H9 (cell line): ENCODE results near the gene OR6Y1. TPM values are rescaled to one million over a fixed set of nuclear protein-coding genes. Genes with fewer than 3 reads are reported as not detected.

ENCODE experiments used
- DNase-seq: peaks from one replicate; pipeline ENCODE4 v3.0.0-alpha.2; 2017
- H2AFZ ChIP-seq: one replicate; pipeline ENCODE4 v1.6.1; 2013; ENCODE audit warnings: mild to moderate bottlenecking, low read length, control low read depth, moderate library complexity
- H2AK5ac ChIP-seq: 2 replicates; pipeline ENCODE4 v1.6.1; 2013; ENCODE audit warnings: low read length, control low read depth, mixed read lengths; ENCODE audit not compliant: insufficient read length
- H2BK120ac ChIP-seq: one replicate; pipeline ENCODE4 v1.6.1; 2013; ENCODE audit warnings: low read depth, mild to moderate bottlenecking, low read length, control low read depth, inconsistent platforms; ENCODE audit not compliant: poor library complexity, severe bottlenecking
- H2BK12ac ChIP-seq: 2 replicates; pipeline ENCODE4 v1.6.1; 2013; ENCODE audit warnings: low read length, control low read depth, mixed read lengths, low read depth; ENCODE audit not compliant: insufficient read length
- H2BK15ac ChIP-seq: 2 replicates; pipeline ENCODE4 v1.6.1; 2013; ENCODE audit warnings: low read depth, low read length, control low read depth
- H2BK20ac ChIP-seq: one replicate; pipeline ENCODE4 v1.6.1; 2013; ENCODE audit warnings: low read depth, mild to moderate bottlenecking, low read length, control low read depth, inconsistent platforms; ENCODE audit not compliant: poor library complexity, severe bottlenecking
- H2BK5ac ChIP-seq: 2 replicates; pipeline ENCODE4 v1.6.1; 2013; ENCODE audit warnings: low read length, control low read depth, mixed read lengths; ENCODE audit not compliant: insufficient read length
- H3K14ac ChIP-seq: 2 replicates; pipeline ENCODE4 v1.6.1; 2013; ENCODE audit warnings: low read length, control low read depth; ENCODE audit not compliant: insufficient read depth
- H3K18ac ChIP-seq: 2 replicates; pipeline ENCODE4 v1.6.1; 2013; ENCODE audit warnings: low read depth, mild to moderate bottlenecking, mixed read lengths, low read length, control low read depth; ENCODE audit not compliant: insufficient read length
- H3K23ac ChIP-seq: 2 replicates; pipeline ENCODE4 v1.6.1; 2013; ENCODE audit warnings: low read length, control low read depth, mixed read lengths, low read depth; ENCODE audit not compliant: insufficient read length
- H3K23me2 ChIP-seq: 2 replicates; pipeline ENCODE4 v1.6.1; 2013; ENCODE audit warnings: low read depth, mild to moderate bottlenecking, mixed read lengths, low read length, control low read depth; ENCODE audit not compliant: insufficient read length, poor library complexity, severe bottlenecking
- H3K27ac ChIP-seq: 2 replicates; pipeline ENCODE4 v1.5.1; 2013; ENCODE audit warnings: low read length, control low read depth, mixed read lengths, low read depth; ENCODE audit not compliant: insufficient read length
- H3K27me3 ChIP-seq: 2 replicates; pipeline ENCODE4 v1.6.1; 2013; ENCODE audit warnings: low read length, control low read depth, inconsistent platforms; ENCODE audit not compliant: insufficient read depth
- H3K4ac ChIP-seq: 2 replicates; pipeline ENCODE4 v1.6.1; 2013; ENCODE audit warnings: low read depth, mild to moderate bottlenecking, control low read depth, inconsistent platforms, low read length, moderate library complexity
- H3K4me1 ChIP-seq: 2 replicates; pipeline ENCODE4 v1.6.1; 2013; ENCODE audit warnings: low read length, control low read depth, inconsistent platforms; ENCODE audit not compliant: insufficient read depth
- H3K4me2 ChIP-seq: 2 replicates; pipeline ENCODE4 v1.6.1; 2013; ENCODE audit warnings: low read length, control low read depth, mixed read lengths; ENCODE audit not compliant: insufficient read length, insufficient read depth
- H3K56ac ChIP-seq: 2 replicates; pipeline ENCODE4 v1.6.1; 2013; ENCODE audit warnings: low read depth, mild to moderate bottlenecking, mixed read lengths, low read length, control low read depth; ENCODE audit not compliant: insufficient read length
- H3K79me1 ChIP-seq: 2 replicates; pipeline ENCODE4 v1.6.1; 2013; ENCODE audit warnings: low read depth, mild to moderate bottlenecking, moderate library complexity, low read length, control low read depth, inconsistent platforms; ENCODE audit not compliant: insufficient read depth, poor library complexity, severe bottlenecking
- H3K79me2 ChIP-seq: 2 replicates; pipeline ENCODE4 v1.6.1; 2013; ENCODE audit warnings: low read length, control low read depth, inconsistent platforms; ENCODE audit not compliant: insufficient read depth
- H3K9ac ChIP-seq: 2 replicates; pipeline ENCODE4 v1.6.1; 2013; ENCODE audit warnings: low read length, control low read depth, mixed read lengths; ENCODE audit not compliant: insufficient read length; ENCODE audit errors: extremely low read depth
- H3K9me3 ChIP-seq: one replicate; pipeline ENCODE4 v1.6.1; 2013; ENCODE audit warnings: low read depth, low read length, inconsistent platforms; ENCODE audit not compliant: control insufficient read depth
- H3T11ph ChIP-seq: one replicate; pipeline ENCODE4 v1.6.1; 2013; ENCODE audit warnings: mild to moderate bottlenecking, low read length, control low read depth, inconsistent platforms
- H4K20me1 ChIP-seq: one replicate; pipeline ENCODE4 v1.6.1; 2013; ENCODE audit not compliant: control insufficient read depth, insufficient read length, insufficient read depth
- H4K5ac ChIP-seq: 2 replicates; pipeline ENCODE4 v1.6.1; 2013; ENCODE audit warnings: low read depth, mild to moderate bottlenecking, mixed read lengths, low read length, control low read depth; ENCODE audit not compliant: insufficient read length
- H4K8ac ChIP-seq: replicated peaks from 2 replicates; pipeline ENCODE4 v1.6.1; 2013; ENCODE audit warnings: low read length, control low read depth, mixed read lengths, low read depth; ENCODE audit not compliant: insufficient read length
- H4K91ac ChIP-seq: 2 replicates; pipeline ENCODE4 v1.6.1; 2013; ENCODE audit warnings: low read depth, mild to moderate bottlenecking, moderate library complexity, mixed read lengths, low read length, control low read depth; ENCODE audit not compliant: insufficient read length
- H3K27ac Mint-ChIP-seq, 3 experiments: 2 replicates in 2 of 3; 3 replicates in 1 of 3; pipeline ENCODE4 v1.8.0; 2020 to 2021; ENCODE audit warnings: mixed read lengths in 3 of 3, mild to moderate bottlenecking in 1 of 3, moderate library complexity in 1 of 3
- H3K27me3 Mint-ChIP-seq: 2 replicates; pipeline ENCODE4 v1.8.0; 2021; ENCODE audit warnings: low read depth, mild to moderate bottlenecking, moderate library complexity, mixed read lengths
- H3K36me3 Mint-ChIP-seq, 3 experiments: 2 replicates in 2 of 3; 3 replicates in 1 of 3; pipeline ENCODE4 v1.8.0; 2020 to 2021; ENCODE audit warnings: low read depth in 3 of 3, mixed read lengths in 3 of 3; ENCODE audit not compliant: insufficient read depth in 1 of 3
- H3K4me1 Mint-ChIP-seq, 2 experiments: 2 replicates each; pipeline ENCODE4 v1.8.0; 2020; ENCODE audit warnings: mixed read lengths in 2 of 2
- H3K4me3 Mint-ChIP-seq, 2 experiments: 2 replicates in 1 of 2; 3 replicates in 1 of 2; pipeline ENCODE4 v1.8.0; 2020 to 2021; ENCODE audit warnings: mild to moderate bottlenecking in 2 of 2, mixed read lengths in 2 of 2, moderate library complexity in 1 of 2
- H3K9me3 Mint-ChIP-seq, 2 experiments: 2 replicates in 1 of 2; 3 replicates in 1 of 2; pipeline ENCODE4 v1.8.0; 2020; ENCODE audit warnings: mild to moderate bottlenecking in 2 of 2, mixed read lengths in 2 of 2, moderate library complexity in 1 of 2
- WGBS: extraction: QIAGEN DNeasy Blood & Tissue Kit; methylation state at CpG from one replicate; pipeline ENCODE4 v1.1.7; 2013; ENCODE audit warnings: missing lambda C conversion rate, low lambda C conversion rate, mixed read lengths; ENCODE audit not compliant: insufficient read length; ENCODE audit errors: extremely low coverage; 5-methylcytosine and 5-hydroxymethylcytosine counted together
- total RNA-seq: library from RNA; stranded (reverse); gene quantifications from 2 replicates; pipeline ENCODE4 v1.2.1, GENCODE V29; 2021
- TF ChIP-seq, protein P1 (sequence below): fragments of 200-600 bp; sonication (generic); conservative IDR thresholded peaks from 3 replicates; pipeline ENCODE4 v1.8.0; 2021; ENCODE audit warnings: antibody characterized with exemption, mild to moderate bottlenecking

Gene OR6Y1
- total RNA-seq, 1 experiment from 2014 or later, result not detected

DNA sequence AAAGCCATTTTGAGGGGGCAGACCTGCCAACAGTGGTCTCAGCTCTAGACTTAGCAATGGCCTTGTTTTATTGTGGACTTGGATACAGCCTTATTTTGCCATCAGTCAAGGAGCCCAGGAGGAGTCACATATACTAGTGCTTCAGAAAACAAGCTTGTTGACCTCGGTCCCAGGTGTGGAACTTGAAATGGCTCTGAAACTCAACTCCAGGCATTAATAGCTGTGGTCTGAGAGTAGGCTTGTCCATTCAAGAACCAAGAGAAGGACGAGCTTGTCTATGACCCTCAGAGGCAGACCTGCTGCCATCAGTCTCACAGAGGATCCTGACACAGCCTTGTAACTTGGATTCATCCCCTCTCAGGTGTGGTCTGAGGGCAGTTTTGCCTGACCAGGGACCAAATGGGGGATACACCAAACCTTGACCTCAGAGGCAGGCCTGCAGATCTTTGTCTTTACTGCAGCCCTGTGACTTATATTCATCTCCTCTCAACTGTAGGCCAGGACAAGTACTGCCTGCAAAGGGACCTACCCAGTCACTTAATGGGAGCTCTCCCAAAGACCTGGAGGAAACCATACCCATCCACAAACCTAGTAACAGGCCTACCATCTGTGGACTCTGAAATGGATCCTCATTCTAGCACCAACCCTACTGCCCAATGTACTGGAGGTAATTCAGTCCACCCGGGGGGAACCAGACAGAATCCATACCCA, 33.1 kb downstream of the OR6Y1 start:
- H3K27ac Mint-ChIP-seq, result no peak overlapping the region
- no peak for DNase-seq
- Histone ChIP-seq H3K4me1 (no peaks in the 10 kb centered on the region), H3K27ac (no peak overlapping the region), H3K4ac (no peak overlapping the region), H3T11ph (no peak overlapping the region), H2AK5ac (no peak overlapping the region), H3K9me3 (no peaks in the 10 kb centered on the region), H3K9ac (no peak overlapping the region), H3K27me3 (no peaks in the 10 kb centered on the region), H4K5ac (no peak overlapping the region), H3K23ac (no peak overlapping the region), H3K14ac (no peak overlapping the region), H3K79me2 (no peaks in the 10 kb centered on the region), H3K56ac (no peak overlapping the region), H4K8ac (no peak overlapping the region), H2BK15ac (no peak overlapping the region), H2AFZ (no peak overlapping the region), H3K4me2 (no peak overlapping the region), H4K20me1 (no peaks in the 10 kb centered on the region), H2BK120ac (no peak overlapping the region), H3K79me1 (no peaks in the 10 kb centered on the region), H2BK12ac (no peak overlapping the region), H2BK5ac (no peak overlapping the region), H2BK20ac (no peak overlapping the region), H3K23me2 (no peaks in the 10 kb centered on the region), H3K18ac (no peak overlapping the region), H4K91ac (no peak overlapping the region)
- no peaks in the 10 kb centered on the region; a peak in 2 of 7 replicates for H3K36me3 Mint-ChIP-seq
- H3K4me3 Mint-ChIP-seq, result no peak overlapping the region
- TF ChIP-seq, protein P1, sequence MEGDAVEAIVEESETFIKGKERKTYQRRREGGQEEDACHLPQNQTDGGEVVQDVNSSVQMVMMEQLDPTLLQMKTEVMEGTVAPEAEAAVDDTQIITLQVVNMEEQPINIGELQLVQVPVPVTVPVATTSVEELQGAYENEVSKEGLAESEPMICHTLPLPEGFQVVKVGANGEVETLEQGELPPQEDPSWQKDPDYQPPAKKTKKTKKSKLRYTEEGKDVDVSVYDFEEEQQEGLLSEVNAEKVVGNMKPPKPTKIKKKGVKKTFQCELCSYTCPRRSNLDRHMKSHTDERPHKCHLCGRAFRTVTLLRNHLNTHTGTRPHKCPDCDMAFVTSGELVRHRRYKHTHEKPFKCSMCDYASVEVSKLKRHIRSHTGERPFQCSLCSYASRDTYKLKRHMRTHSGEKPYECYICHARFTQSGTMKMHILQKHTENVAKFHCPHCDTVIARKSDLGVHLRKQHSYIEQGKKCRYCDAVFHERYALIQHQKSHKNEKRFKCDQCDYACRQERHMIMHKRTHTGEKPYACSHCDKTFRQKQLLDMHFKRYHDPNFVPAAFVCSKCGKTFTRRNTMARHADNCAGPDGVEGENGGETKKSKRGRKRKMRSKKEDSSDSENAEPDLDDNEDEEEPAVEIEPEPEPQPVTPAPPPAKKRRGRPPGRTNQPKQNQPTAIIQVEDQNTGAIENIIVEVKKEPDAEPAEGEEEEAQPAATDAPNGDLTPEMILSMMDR, result no peak
- H3K27me3 Mint-ChIP-seq, result no peaks in the 10 kb centered on the region; the same call in 1 of the 2 replicates
- no CpG with 5 or more reads among the region's 3 CpGs for WGBS
- H3K4me1 Mint-ChIP-seq, result peaks cover 5 to 12% of the 10 kb centered on the region in 2 experiments; a peak in 3 of 4 replicates
- peaks cover 3 to 4% of the 10 kb centered on the region in 2 experiments; a peak in 2 of 5 replicates for H3K9me3 Mint-ChIP-seq
